Breast epithelium (tissue), 3 donors: ENCODE measurements around the gene RADIL.

Experiments
- POLR2A ChIP-seq: fragments of 450-650 bp; IDR thresholded peaks from one replicate; pipeline ENCODE4 v1.6.1; 2016; ENCODE audit warnings: antibody characterized with exemption, mild to moderate bottlenecking, moderate library complexity
- POLR2AphosphoS5 ChIP-seq, 3 donors: sonication (generic); formaldehyde crosslinking; IDR thresholded peaks; one replicate each; pipeline ENCODE4 v1.6.1; 2017; ENCODE audit warnings: antibody characterized with exemption in 3 of 3

GRCh38 chr7:4760952-4761351, 122.6 kb downstream of the RADIL start:
- TF ChIP-seq POLR2A (no peak), POLR2AphosphoS5 (IDR thresholded peaks at IDR 0.05) (no peak)
